HG03521 (cell line): ENCODE measurements around the gene GREM1.

Source experiments
- ATAC-seq: cut with Tn5 transposase; IDR thresholded peaks from one replicate; pipeline ENCODE4 v1.9.1; 2021; ENCODE audit warnings: mild to moderate bottlenecking, moderate library complexity; ENCODE audit not compliant: unreplicated experiment

The GREM1 gene

DNA sequence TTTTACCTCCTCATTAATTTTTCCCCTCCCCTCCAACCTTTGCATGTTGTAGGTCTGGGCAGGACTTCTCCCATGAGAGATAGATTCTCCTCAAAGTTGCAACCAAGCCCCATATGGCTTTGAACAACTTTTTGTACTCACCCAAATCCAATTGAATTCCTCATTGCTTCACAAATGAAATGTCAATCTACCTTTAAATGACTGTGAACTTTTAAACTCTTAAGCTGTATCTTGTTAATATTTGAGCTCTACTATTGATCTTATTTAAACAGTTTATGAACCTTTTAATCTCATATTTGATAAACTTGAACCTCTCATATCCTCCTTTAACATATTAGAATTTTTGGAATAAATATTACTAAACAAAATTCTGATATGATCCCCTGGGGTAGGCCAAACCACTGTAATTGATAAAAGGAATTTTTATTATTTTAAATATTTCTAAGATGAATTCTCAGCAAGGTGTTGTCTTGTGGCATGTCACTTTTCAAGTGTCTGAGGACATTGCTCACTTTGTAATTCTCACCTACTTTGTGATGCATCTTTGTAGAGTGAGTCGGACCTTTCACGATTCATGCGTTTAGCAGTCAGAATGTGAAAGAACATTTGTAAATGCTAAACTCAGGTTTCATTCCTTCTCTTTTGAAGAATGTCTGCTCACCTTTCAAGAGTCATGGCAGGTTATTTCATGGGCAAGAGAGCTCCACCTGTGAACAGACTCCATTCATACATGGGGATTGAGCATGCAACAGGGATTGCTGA lies 23.4 kb upstream of the GREM1 start:
- ATAC-seq, result no peak

DNA sequence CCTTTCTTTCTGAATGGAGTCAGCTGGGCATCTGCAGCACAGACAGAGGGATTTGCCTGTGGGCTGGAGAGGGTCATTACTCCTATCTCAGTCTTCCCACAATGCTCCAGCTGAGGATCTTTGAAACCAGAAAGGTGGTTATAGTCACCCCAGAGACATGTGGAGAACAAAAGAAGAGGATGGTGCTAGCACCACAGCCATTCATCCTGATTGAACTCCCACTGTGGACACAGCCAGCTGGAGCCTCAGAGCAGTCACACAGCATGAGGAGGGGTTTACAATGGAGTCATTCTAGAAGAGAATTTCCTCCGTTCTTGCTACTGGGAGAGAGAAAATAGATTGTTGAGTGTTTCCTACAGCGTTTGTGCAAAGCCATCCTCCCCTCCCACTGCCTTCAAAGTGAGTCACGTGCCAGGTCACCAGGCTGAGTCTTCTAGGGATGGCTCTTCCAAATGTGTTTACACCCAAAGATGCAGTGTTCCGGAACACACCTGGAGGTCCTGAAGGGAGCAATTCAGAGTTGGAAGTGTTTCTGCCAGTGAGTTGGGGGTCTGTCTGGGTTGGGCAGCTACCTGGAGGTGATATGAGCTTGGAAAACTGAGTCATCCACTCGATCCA lies 18.9 kb upstream of the GREM1 start:
- no peak for ATAC-seq

GRCh38 chr15:32700501-32701150 lies 17.2 kb upstream of the GREM1 start:
- ATAC-seq, result no peak

- ATAC-seq, result no peak
Observed at GRCh38 chr15:32701863-32702262, 15.9 kb upstream of the GREM1 start.

- ATAC-seq, result no peak
Observed at GRCh38 chr15:32704395-32704981, 13.3 kb upstream of the GREM1 start.

GRCh38 chr15:32705446-32705845 lies 12.4 kb upstream of the GREM1 start:
- ATAC-seq, result no peak

DNA sequence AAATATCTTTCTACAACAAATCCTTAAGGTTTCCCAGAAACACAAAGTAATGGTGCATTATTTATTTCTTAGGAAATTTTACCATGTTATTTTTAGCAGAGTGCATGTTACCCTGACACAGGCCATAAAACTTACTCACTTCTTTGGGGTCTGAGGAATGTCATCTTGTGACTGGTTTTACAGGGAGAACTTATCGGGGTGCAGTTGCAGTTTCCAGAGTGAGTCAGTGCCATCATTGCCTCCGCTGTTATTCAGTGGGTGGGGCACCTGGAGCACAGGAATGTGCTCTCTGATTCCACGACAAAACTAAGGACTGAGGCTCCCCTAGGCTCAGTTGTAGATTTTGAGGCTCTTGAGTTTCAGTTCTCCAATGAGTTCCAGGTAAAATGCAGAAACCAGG lies 11.1 kb upstream of the GREM1 start:
- ATAC-seq, result no peak

- no peak for ATAC-seq
Observed at GRCh38 chr15:32707436-32707835, 10.4 kb upstream of the GREM1 start.

- ATAC-seq, result no peak
Observed at GRCh38 chr15:32709295-32710033, 8.3 kb upstream of the GREM1 start.

DNA sequence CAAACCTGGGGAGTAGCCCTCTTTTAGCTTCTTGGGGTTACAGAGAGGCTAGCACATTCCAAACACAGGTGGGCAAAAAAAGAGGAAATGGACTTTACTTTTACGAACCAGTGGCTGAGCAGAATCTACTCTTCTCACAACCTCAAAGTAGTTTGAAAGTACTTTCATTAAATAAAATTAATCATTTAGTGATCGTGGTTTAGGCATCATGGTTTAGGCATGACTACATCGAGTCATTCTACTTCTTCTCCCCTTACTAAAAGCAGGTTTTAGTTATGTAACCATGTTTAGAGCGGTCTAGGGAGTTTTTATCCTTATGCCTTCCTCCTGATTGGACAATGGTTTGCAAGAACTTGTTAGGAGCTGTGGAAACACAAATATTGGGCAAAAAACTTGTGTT lies 2.5 kb upstream of the GREM1 start:
- ATAC-seq, result peak; percentile 55

- ATAC-seq, result no peak
Observed at GRCh38 chr15:32716216-32716914, 1.4 kb upstream of the GREM1 start.

GRCh38 chr15:32716915-32717425 lies 834 bp upstream of the GREM1 start:
- no peak for ATAC-seq

- no peak for ATAC-seq
Observed at GRCh38 chr15:32718227-32718820, 520 bp downstream of the GREM1 start.

- ATAC-seq, result no peak
Observed at GRCh38 chr15:32718821-32719716, 1.3 kb downstream of the GREM1 start.

- ATAC-seq, result no peak
Observed at GRCh38 chr15:32721596-32721995, 3.8 kb downstream of the GREM1 start.

DNA sequence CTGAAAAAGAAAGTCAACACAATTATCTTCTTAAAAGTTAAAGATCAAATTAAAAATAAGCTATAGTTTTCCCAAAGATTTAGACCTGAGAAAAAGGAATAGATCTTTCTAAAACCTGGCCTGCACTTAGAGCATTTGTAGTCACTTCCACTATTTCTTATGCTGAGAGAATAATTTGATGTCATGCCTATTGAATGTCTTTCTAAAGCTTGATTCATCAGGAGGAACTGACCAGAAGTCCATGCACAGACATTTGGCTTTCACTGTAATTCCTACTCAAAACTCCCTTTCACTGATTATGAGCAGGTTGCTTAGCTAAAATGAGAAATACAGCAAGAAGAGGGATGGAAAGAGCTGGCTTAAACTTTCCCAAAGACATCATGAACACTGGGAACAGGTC lies 4.3 kb downstream of the GREM1 start:
- no peak for ATAC-seq

GRCh38 chr15:32723171-32723948 lies 5.6 kb downstream of the GREM1 start:
- ATAC-seq, result peak; percentile 78
